CD8-positive, alpha-beta memory T cell (primary cell): ENCODE results near the gene CSNK1G1. TPM values are rescaled to one million over a fixed set of nuclear protein-coding genes. Genes with fewer than 3 reads are reported as not detected.

Experiments used
- CTCF ChIA-PET: fragments of 350-600 bp; sonication (Branson Sonifier 250); formaldehyde crosslinking; loops from one replicate; lab custom pipeline; 2021; ENCODE audit warnings: antibody characterized with exemption; lab: Charles Lee
- POLR2A ChIA-PET: fragments of 350-600 bp; sonication (Branson Sonifier 250); formaldehyde crosslinking; loops from one replicate; lab custom pipeline; 2021; ENCODE audit warnings: antibody characterized with exemption; lab: Charles Lee
- DNase-seq, 5 donors: peaks; one replicate each; pipeline versions ENCODE4 v3.0.0 to v3.0.0-alpha.2; 2020 to 2022; ENCODE audit warnings: mixed read lengths in 1 of 5
- H3K27ac ChIP-seq: one replicate; pipeline ENCODE4 v1.7.0; 2013; ENCODE audit warnings: low read depth, mild to moderate bottlenecking, low read length, moderate library complexity
- H3K27me3 ChIP-seq: 2 replicates; pipeline ENCODE4 v1.7.0; 2013; ENCODE audit warnings: low read length, mild to moderate bottlenecking; ENCODE audit not compliant: insufficient read depth, poor library complexity, severe bottlenecking
- H3K36me3 ChIP-seq: 2 replicates; pipeline ENCODE4 v1.7.0; 2013; ENCODE audit warnings: mild to moderate bottlenecking, low read length, moderate library complexity; ENCODE audit not compliant: insufficient read depth
- H3K4me1 ChIP-seq: 2 replicates; pipeline ENCODE4 v1.7.0; 2013; ENCODE audit warnings: mild to moderate bottlenecking, low read length, moderate library complexity; ENCODE audit not compliant: insufficient read depth
- H3K4me3 ChIP-seq: 2 replicates; pipeline ENCODE4 v1.7.0; 2013; ENCODE audit warnings: mild to moderate bottlenecking, low read length
- H3K9me3 ChIP-seq: 2 replicates; pipeline ENCODE4 v1.7.0; 2013; ENCODE audit warnings: mild to moderate bottlenecking, low read length
- H3K27ac Mint-ChIP-seq, 8 donors: one replicate each; pipeline ENCODE4 v1.8.0; 2020 to 2021; ENCODE audit warnings: mixed read lengths in 8 of 8, mild to moderate bottlenecking in 6 of 8, inconsistent platforms in 3 of 8, moderate library complexity in 3 of 8
- H3K27me3 Mint-ChIP-seq, 2 donors: one replicate each; pipeline ENCODE4 v1.8.0; 2020 to 2021; ENCODE audit warnings: mixed read lengths in 2 of 2, mild to moderate bottlenecking in 1 of 2, moderate library complexity in 1 of 2
- H3K36me3 Mint-ChIP-seq, 3 donors: one replicate each; pipeline ENCODE4 v1.8.0; 2020 to 2021; ENCODE audit warnings: mixed read lengths in 3 of 3, inconsistent platforms in 1 of 3, mild to moderate bottlenecking in 1 of 3
- H3K4me1 Mint-ChIP-seq, 3 donors: one replicate each; pipeline ENCODE4 v1.8.0; 2020 to 2021; ENCODE audit warnings: mixed read lengths in 3 of 3, inconsistent platforms in 1 of 3, mild to moderate bottlenecking in 1 of 3
- H3K4me3 Mint-ChIP-seq, 7 donors: one replicate each; pipeline ENCODE4 v1.8.0; 2020 to 2021; ENCODE audit warnings: mixed read lengths in 7 of 7, mild to moderate bottlenecking in 6 of 7, moderate library complexity in 4 of 7, inconsistent platforms in 2 of 7
- H3K9me3 Mint-ChIP-seq, 5 donors: one replicate each; pipeline ENCODE4 v1.8.0; 2020 to 2022; ENCODE audit warnings: mixed read lengths in 5 of 5, mild to moderate bottlenecking in 3 of 5, moderate library complexity in 2 of 5, inconsistent platforms in 1 of 5
- polyA plus RNA-seq: library from polyadenylated mRNA; unstranded; fragments of 300-500 nt; fragmentation: Illumina TruSeq; gene quantifications from one replicate; pipeline ENCODE4 v1.2.3, GENCODE V29; 2021
- total RNA-seq, 2 experiments: library from RNA; stranded (reverse); gene quantifications; one replicate each; pipeline ENCODE4 v1.2.3, GENCODE V29; 2021

The CSNK1G1 gene
- total and polyA plus RNA-seq, 3 experiments from 2014 or later, result 15.5 to 27.0 (median 25.6) TPM

GRCh38 chr15:64134345-64134829 lies 221.6 kb downstream of the CSNK1G1 start:
- H3K27me3 ChIP-seq, result no peaks in the 10 kb centered on the region
- H3K4me1 ChIP-seq, result no peaks in the 10 kb centered on the region
- no peak overlapping the region for H3K27ac ChIP-seq
- H3K4me3 ChIP-seq, result no peak overlapping the region
- H3K36me3 Mint-ChIP-seq, result peaks cover 5 to 92% (median 29%) of the 10 kb centered on the region in 3 donors
- H3K27ac Mint-ChIP-seq, result peak overlapping the region in 1 of 8 donors; percentile 54
- ChIA-PET POLR2A (no interaction called here), CTCF (interaction anchor here (2.0 to 2.1 kb wide), 2 partner anchors 10 to 19 kb away, joined by 5 to 11 read pairs; no protein-coding TSS in a partner anchor)
- DNase-seq, result no peak
- H3K27me3 Mint-ChIP-seq, result peaks cover 0 to 1% of the 10 kb centered on the region in 2 donors
- no peak overlapping the region for H3K4me3 Mint-ChIP-seq
- no peaks in the 10 kb centered on the region for H3K9me3 ChIP-seq
- H3K9me3 Mint-ChIP-seq, result no peaks in the 10 kb centered on the region
- H3K36me3 ChIP-seq, result peaks cover 69% of the 10 kb centered on the region
- H3K4me1 Mint-ChIP-seq, result no peaks in the 10 kb centered on the region

- H3K4me1 ChIP-seq, result no peaks in the 10 kb centered on the region
- POLR2A ChIA-PET, result no interaction called here
- peaks cover 5 to 94% (median 29%) of the 10 kb centered on the region in 3 donors for H3K36me3 Mint-ChIP-seq
- no peak for DNase-seq
- no peak overlapping the region for H3K27ac Mint-ChIP-seq
- H3K27ac ChIP-seq, result no peak overlapping the region
- CTCF ChIA-PET, result interaction anchor here (2.0 to 2.1 kb wide), 2 partner anchors 11 to 19 kb away, joined by 5 to 11 read pairs; no protein-coding TSS in a partner anchor
- no peak overlapping the region for H3K4me3 Mint-ChIP-seq
- H3K27me3 Mint-ChIP-seq, result peaks cover 0 to 1% of the 10 kb centered on the region in 2 donors
- peaks cover 73% of the 10 kb centered on the region for H3K36me3 ChIP-seq
- no peaks in the 10 kb centered on the region for H3K9me3 ChIP-seq
- no peak overlapping the region for H3K4me3 ChIP-seq
- no peaks in the 10 kb centered on the region for H3K4me1 Mint-ChIP-seq
- H3K9me3 Mint-ChIP-seq, result no peaks in the 10 kb centered on the region
- H3K27me3 ChIP-seq, result no peaks in the 10 kb centered on the region
Measured at GRCh38 chr15:64133623-64134344, 222.2 kb downstream of the CSNK1G1 start.

- Mint-ChIP-seq H3K9me3 (no peaks in the 10 kb centered on the region), H3K36me3 (peaks cover 5 to 94% (median 36%) of the 10 kb centered on the region in 3 donors), H3K27me3 (no peaks in the 10 kb centered on the region), H3K4me1 (no peaks in the 10 kb centered on the region), H3K4me3 (no peak overlapping the region), H3K27ac (peak overlapping the region in 3 of 8 donors; percentile 56 to 74 (median 58))
- Histone ChIP-seq H3K9me3 (no peaks in the 10 kb centered on the region), H3K27ac (no peak overlapping the region), H3K27me3 (no peaks in the 10 kb centered on the region), H3K36me3 (peaks cover 80% of the 10 kb centered on the region), H3K4me1 (no peaks in the 10 kb centered on the region), H3K4me3 (no peak overlapping the region)
- ChIA-PET POLR2A (no interaction called here), CTCF (interaction anchor here (1.1 kb wide), 2 partner anchors 11 to 21 kb away, joined by 3 to 5 read pairs; no protein-coding TSS in a partner anchor)
- DNase-seq, result no peak
Measured at GRCh38 chr15:64132217-64132616, 223.8 kb downstream of the CSNK1G1 start.

GRCh38 chr15:64131547-64131946 lies 224.4 kb downstream of the CSNK1G1 start:
- H3K36me3 Mint-ChIP-seq, result peaks cover 2 to 93% (median 32%) of the 10 kb centered on the region in 3 donors
- H3K27me3 Mint-ChIP-seq, result no peaks in the 10 kb centered on the region
- no peak overlapping the region for H3K27ac ChIP-seq
- no peaks in the 10 kb centered on the region for H3K9me3 Mint-ChIP-seq
- H3K36me3 ChIP-seq, result peaks cover 79% of the 10 kb centered on the region
- H3K4me3 Mint-ChIP-seq, result no peak overlapping the region
- H3K4me1 ChIP-seq, result no peaks in the 10 kb centered on the region
- peak overlapping the region in 1 of 8 donors; percentile 56 for H3K27ac Mint-ChIP-seq
- H3K4me1 Mint-ChIP-seq, result no peaks in the 10 kb centered on the region
- H3K27me3 ChIP-seq, result no peaks in the 10 kb centered on the region
- no peaks in the 10 kb centered on the region for H3K9me3 ChIP-seq
- ChIA-PET CTCF (interaction anchor here (1.1 kb wide), 1 partner anchor 22 kb away, joined by 5 read pairs; no protein-coding TSS in a partner anchor), POLR2A (interaction anchor here (1.1 kb wide), 1 partner anchor 31 kb away, joined by 4 read pairs; the partner anchor contains the start of gene PPIB)
- H3K4me3 ChIP-seq, result no peak overlapping the region
- DNase-seq, result no peak

- H3K9me3 Mint-ChIP-seq, result no peaks in the 10 kb centered on the region
- Histone ChIP-seq H3K36me3 (peaks cover 76% of the 10 kb centered on the region), H3K4me3 (no peak overlapping the region), H3K27me3 (no peaks in the 10 kb centered on the region), H3K4me1 (no peaks in the 10 kb centered on the region), H3K9me3 (no peaks in the 10 kb centered on the region), H3K27ac (no peak overlapping the region)
- DNase-seq, result no peak
- peaks cover 0 to 3% (median 0%) of the 10 kb centered on the region in 3 donors for H3K4me1 Mint-ChIP-seq
- H3K27me3 Mint-ChIP-seq, result no peaks in the 10 kb centered on the region
- no peak overlapping the region for H3K27ac Mint-ChIP-seq
- H3K36me3 Mint-ChIP-seq, result peaks cover 0 to 93% (median 34%) of the 10 kb centered on the region in 3 donors
- POLR2A ChIA-PET, result no interaction called here
- CTCF ChIA-PET, result no interaction called here
- no peak overlapping the region for H3K4me3 Mint-ChIP-seq
Measured at GRCh38 chr15:64130159-64130558, 225.8 kb downstream of the CSNK1G1 start.

GRCh38 chr15:64127521-64128270 lies 228.3 kb downstream of the CSNK1G1 start:
- peaks cover 0 to 92% (median 40%) of the 10 kb centered on the region in 3 donors for H3K36me3 Mint-ChIP-seq
- H3K4me3 ChIP-seq, result no peak overlapping the region

GRCh38 chr15:64125978-64126377 lies 230.0 kb downstream of the CSNK1G1 start:
- no peaks in the 10 kb centered on the region for H3K4me1 ChIP-seq
- ChIA-PET CTCF (no interaction called here), POLR2A (no interaction called here)
- Mint-ChIP-seq H3K27ac (peak overlapping the region in 3 of 8 donors; percentile 15 to 64 (median 29)), H3K4me3 (no peak overlapping the region), H3K9me3 (no peaks in the 10 kb centered on the region), H3K4me1 (peaks cover 0 to 3% (median 0%) of the 10 kb centered on the region in 3 donors), H3K36me3 (peaks cover 5 to 91% (median 34%) of the 10 kb centered on the region in 3 donors), H3K27me3 (no peaks in the 10 kb centered on the region)
- no peaks in the 10 kb centered on the region for H3K27me3 ChIP-seq
- no peak for DNase-seq
- H3K9me3 ChIP-seq, result no peaks in the 10 kb centered on the region
- H3K36me3 ChIP-seq, result peaks cover 78% of the 10 kb centered on the region
- H3K27ac ChIP-seq, result no peak overlapping the region
- H3K4me3 ChIP-seq, result no peak overlapping the region

More at GRCh38 chr15:64127521-64128270, 228.3 kb downstream of the CSNK1G1 start:
- CTCF ChIA-PET, result no interaction called here
- Histone ChIP-seq H3K4me1 (no peaks in the 10 kb centered on the region), H3K27ac (no peak overlapping the region), H3K9me3 (no peaks in the 10 kb centered on the region), H3K36me3 (peaks cover 79% of the 10 kb centered on the region), H3K27me3 (no peaks in the 10 kb centered on the region)
- Mint-ChIP-seq H3K4me1 (peaks cover 0 to 3% (median 0%) of the 10 kb centered on the region in 3 donors), H3K4me3 (no peak overlapping the region), H3K9me3 (no peaks in the 10 kb centered on the region), H3K27me3 (no peaks in the 10 kb centered on the region), H3K27ac (peak overlapping the region in 1 of 8 donors; percentile 72)
- POLR2A ChIA-PET, result no interaction called here
- no peak for DNase-seq
